Fibroblast of skin of left biceps (primary cell): ENCODE results near the gene FRMD5.
A peak's percentile ranks its signal among the peaks of the same experiment; 100 is the strongest.
"Not testable (repeated sequence)": the region's sequence is repeated elsewhere in the genome, so short reads cannot be mapped to it uniquely, and the experiment has no call there.

Experiments
- DNase-seq, 2 experiments: peaks; one replicate each; pipeline ENCODE4 v3.0.0-alpha.2; 2013; ENCODE audit warnings: low read depth in 2 of 2

Gene FRMD5

GRCh38 chr15:43895586-43895985 lies 299.5 kb downstream of the FRMD5 start:
- no peak for DNase-seq

DNA sequence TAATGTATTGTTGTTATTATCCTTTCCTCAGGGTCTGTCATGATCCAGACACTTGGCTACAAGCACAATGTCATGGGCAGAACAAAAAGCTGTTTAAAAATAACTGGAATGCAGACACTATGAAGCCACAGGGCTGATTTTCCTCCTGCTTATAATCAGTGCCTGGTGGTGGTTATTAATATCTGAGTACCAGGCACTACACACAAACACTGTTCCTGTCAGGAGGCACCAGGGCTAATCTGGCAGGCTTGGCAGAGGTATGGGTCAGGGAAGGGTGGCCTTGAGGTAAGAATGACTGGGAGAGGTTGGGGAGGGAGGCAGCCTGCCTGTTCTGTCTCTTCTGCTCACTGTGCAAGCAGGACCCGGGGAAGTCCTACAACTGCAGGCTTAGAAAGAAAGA lies 301.1 kb downstream of the FRMD5 start:
- DNase-seq: no peak

DNA sequence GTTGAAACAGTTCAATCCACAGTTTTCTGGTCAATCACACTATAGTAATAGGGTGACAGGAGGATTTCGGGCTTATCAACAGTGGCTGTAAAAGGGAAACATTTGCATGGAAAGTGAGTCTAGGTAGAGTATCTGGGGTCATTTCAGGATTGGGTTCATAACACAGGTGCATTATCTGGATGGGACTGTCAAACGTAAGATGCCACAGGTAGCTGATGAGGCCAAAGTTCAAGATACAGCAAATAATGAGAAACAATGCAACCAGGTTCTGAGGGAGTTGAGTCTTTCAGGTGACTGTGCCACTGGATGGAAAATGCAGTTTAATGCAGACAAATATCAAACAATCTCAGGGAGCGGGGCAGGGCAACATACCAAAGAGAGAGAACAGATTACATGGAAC lies 306.0 kb downstream of the FRMD5 start:
- no peak for DNase-seq

DNA sequence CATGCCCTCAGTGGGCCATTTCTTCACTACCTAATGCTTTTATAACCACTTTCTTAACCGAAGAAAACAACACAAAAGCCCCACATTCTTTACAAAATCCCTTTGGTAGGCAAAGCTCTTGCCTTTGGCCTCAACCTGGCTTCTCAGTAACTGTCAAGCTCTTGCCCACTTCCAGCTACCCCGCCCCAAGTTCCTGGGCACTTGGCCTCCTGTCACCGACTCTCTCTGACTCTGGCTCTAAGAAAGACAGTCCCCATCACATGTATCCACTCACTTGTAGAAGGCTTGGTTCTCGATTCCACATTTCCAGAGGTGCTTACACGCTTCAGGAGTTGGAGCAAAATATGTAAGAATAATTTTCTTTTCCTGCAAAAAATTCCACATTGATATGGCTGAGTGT lies 307.2 kb downstream of the FRMD5 start:
- no peak for DNase-seq

- DNase-seq: no peak
These were observed 308.5 kb downstream of the FRMD5 start for GRCh38 chr15:43886558-43886957.

- DNase-seq: no peak
These were observed 311.5 kb downstream of the FRMD5 start for GRCh38 chr15:43883571-43883970.

DNA sequence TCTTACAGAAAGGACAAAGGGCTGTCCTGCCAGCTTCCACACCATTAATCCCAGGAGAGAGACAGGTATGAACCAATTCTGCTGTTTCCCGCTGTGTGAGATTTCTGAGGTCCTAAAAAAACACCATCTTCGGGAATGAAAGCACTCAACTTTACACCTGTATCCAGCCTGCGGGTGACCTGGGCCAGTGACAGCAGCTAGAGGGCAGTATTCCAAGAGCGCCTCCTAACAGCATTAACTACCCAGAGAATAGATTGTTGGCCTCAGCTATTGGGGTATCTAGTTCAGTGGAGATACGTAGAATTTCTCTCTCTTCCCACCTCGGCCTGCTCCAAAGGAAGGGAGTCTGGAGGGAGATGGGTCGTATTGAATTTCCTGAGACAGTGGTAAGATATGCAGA lies 313.1 kb downstream of the FRMD5 start:
- no peak for DNase-seq

- no peak for DNase-seq
These were observed 313.8 kb downstream of the FRMD5 start for GRCh38 chr15:43881245-43881644.

GRCh38 chr15:43880406-43881194 lies 314.5 kb downstream of the FRMD5 start:
- no peak for DNase-seq

DNA sequence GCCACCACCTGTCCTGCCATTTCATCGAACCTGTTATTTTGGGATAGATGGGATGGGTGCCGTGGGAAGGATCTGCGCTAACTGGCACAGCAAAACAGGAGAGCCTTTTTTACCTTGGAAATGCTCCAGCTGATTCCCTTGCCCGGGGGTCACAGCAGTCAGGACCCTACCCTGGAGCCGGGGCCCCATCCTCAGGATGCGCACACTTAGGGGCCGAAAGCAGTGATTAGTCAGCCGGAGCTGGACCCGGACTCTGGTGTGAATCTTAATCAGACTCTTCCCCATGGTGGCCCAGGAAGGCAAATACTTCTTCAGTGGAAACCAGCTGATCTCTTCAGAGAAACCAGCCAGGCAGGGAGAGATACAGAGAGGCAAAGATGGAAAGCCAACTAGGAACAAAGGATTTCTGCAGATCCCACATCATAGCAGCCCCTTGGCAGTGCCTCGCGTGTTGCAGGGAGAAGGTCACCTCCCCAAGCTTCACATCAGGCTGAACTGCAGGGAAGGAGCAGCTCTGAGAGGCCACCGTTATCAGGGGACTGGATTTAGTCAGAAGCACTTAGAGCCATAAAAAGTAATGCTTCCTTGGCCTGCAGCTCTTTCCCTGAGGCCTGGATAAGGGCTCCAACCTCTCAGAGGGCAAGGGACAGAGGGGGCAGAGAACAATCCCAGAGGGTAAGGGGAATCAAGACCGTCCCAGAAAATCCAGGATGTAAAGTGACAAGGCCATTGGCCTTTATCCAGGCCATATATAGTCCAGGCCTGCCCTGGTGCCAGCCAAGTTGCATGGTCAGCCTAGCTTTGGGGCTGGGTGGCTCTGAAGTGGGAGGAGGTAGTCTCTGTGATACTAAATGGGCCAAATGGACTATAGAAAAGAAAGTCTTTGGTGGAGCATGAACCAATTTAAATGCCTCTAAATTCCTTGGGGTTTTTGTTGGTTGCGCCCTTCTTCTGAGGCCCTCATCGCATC lies 315.4 kb downstream of the FRMD5 start:
- no peak for DNase-seq

DNA sequence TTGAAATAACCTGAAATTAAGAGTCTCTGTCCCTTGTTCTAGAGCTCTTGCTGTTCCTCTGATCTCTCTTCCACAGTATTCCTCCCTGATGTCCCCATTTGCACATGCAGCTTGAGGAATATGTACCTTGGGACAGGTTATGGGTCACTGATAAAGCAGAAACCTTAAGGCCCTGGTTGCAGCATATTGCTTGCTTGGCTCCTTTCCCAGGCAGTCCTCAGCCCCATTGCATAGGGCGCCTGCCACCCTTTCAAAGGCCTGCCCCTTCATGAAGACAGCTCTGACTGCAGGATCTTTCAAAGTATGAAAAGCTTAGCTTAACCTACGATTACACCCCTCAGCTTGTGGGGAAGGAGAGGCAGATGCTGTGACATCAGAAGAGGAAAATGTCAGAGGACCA lies 316.6 kb downstream of the FRMD5 start:
- no peak for DNase-seq

GRCh38 chr15:43877371-43877770 lies 317.7 kb downstream of the FRMD5 start:
- no peak for DNase-seq

- DNase-seq: no peak
These were observed 318.2 kb downstream of the FRMD5 start for GRCh38 chr15:43876872-43877271.

DNA sequence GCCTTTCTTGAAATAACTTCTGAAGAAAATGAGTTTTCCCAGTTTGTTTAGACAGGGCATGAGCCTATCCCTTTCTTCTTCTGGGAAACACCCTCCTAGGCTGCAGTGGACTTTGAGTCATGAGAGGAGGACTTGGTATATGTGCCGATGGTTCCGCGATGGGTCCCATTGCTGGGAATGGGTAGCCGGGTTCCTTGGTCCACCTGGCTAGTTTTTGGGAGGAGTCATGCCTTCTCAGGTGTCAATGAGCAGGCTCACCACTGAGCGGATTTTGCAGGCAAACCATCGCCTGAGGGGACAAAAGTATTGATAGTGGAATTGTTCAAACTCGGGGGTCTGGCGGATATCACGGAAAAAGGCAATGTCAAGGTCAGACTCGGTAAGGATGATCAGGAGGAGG lies 321.4 kb downstream of the FRMD5 start:
- DNase-seq: no peak

GRCh38 chr15:43872416-43873020 lies 322.6 kb downstream of the FRMD5 start:
- DNase-seq: peak; percentile 39 to 40

- DNase-seq: no peak
These were observed 323.2 kb downstream of the FRMD5 start for GRCh38 chr15:43871835-43872234.

- DNase-seq: no peak
These were observed 326.7 kb downstream of the FRMD5 start for GRCh38 chr15:43868406-43868805.

DNA sequence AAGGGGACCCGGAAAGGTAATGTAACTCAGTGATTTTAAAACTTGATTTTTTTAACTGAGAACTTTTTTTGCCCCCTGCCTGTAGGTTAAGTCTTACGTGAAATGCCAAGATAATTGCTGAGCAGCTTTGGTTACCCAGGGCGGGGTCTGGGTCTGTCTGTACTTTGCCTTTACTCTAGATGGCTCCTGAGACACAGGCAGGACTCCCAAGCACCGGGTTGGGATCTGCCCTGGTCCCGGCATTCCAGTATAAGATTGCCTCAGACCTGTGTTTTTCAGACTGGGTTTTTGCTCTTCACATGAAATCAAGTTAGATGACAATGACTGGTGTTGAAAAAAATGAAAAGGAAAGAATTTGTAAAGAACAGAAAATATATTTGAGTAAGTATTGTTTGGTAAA lies 328.0 kb downstream of the FRMD5 start:
- no peak for DNase-seq

GRCh38 chr15:43866636-43867035 lies 328.4 kb downstream of the FRMD5 start:
- not testable (repeated sequence) for DNase-seq

GRCh38 chr15:43859546-43859945 lies 335.5 kb downstream of the FRMD5 start:
- no peak for DNase-seq

DNA sequence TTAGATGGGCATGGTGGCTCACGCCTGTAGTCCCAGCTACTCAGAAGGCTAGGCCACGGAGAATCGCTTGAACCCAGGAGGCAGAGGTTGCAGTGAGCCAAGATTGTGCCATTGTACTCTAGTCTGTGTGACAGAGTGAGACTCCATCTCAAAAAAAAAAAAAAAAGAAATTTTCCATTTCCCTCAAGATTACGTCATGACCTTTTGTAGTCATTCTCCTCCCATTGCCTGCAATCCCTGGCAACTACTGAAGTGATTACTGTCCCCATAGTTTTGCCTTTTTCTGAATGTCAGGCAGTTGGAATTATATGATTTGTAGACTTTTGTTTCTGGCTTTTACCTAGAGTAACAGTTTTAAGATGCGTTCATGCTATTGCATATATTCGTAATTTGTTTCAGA lies 340.3 kb downstream of the FRMD5 start:
- DNase-seq: no peak

DNA sequence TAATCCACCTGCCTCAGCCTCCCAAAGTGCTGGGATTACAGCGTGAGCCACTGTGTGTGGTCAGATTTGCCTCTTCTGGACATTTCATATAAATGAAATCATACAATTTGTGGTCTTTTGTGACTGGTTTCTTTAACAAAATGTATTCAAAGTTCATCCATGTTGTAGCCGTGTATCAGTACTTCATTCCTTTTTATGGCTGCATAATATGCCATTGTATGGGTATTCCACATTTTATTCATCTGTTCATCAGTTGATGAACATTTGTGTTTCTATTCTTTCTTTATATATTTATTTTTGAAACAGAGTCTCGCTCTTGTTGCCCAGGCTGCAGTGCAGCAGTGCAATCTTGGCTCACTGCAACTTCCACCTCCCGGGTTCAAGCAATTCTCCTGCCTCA lies 342.5 kb downstream of the FRMD5 start:
- no peak for DNase-seq
